Stimulated activated effector memory CD8-positive, alpha-beta T cell treated with anti-CD3 and anti-CD28 coated beads, Interleukin-12 subunit alpha, Interleukin-12 subunit beta, amount 100 ng/mL, for 72 hours (primary cell): ENCODE measurements around the gene RPL37A.

Experiments
- ATAC-seq: fragments of 150-1000 bp; cut with Tn5 transposase; 2 replicates; pipeline ENCODE4 v1.10.0; 2021
- DNase-seq, 2 donors: peaks; one replicate each; pipeline ENCODE4 v3.0.0; 2021 to 2022; ENCODE audit warnings: low spot score in 2 of 2
- H3K27ac Mint-ChIP-seq: one replicate; pipeline ENCODE4 v1.8.0; 2022; ENCODE audit warnings: mild to moderate bottlenecking, mixed read lengths
- H3K36me3 Mint-ChIP-seq: one replicate; pipeline ENCODE4 v1.8.0; 2022; ENCODE audit warnings: mild to moderate bottlenecking, mixed read lengths
- H3K4me1 Mint-ChIP-seq: one replicate; pipeline ENCODE4 v1.8.0; 2022; ENCODE audit warnings: mixed read lengths
- H3K4me3 Mint-ChIP-seq: one replicate; pipeline ENCODE4 v1.8.0; 2022; ENCODE audit warnings: mild to moderate bottlenecking, mixed read lengths
- H3K9me3 Mint-ChIP-seq: one replicate; pipeline ENCODE4 v1.8.0; 2022; ENCODE audit warnings: mixed read lengths

Gene RPL37A

DNA sequence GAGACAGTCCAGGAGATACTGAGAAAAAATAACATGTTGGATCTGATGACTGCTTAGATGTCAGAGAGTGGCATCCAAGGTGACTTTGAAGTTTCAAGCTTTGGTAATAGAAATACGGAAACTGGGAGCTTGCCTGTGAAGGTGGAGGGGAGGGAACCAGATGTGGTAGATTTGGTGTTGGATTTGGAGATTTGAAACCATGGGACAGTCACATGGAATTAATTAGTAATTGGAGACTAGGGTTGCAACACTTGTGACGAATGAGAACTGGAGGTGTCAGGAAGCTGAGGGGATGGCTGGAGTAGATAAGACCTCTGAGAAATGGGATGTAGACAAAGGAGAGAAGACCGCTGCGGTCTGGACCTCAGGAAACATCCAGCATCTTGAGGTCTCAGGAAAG lies 46.7 kb downstream of the RPL37A start:
- DNase-seq (no peak), ATAC-seq (no peak)
- no peak overlapping the region for H3K4me3 Mint-ChIP-seq
- peaks cover under 1% of the 10 kb centered on the region for H3K4me1 Mint-ChIP-seq
- H3K9me3 Mint-ChIP-seq, result no peaks in the 10 kb centered on the region
- no peaks in the 10 kb centered on the region for H3K36me3 Mint-ChIP-seq
- H3K27ac Mint-ChIP-seq, result no peak overlapping the region

- no peak overlapping the region for H3K4me3 Mint-ChIP-seq
- H3K4me1 Mint-ChIP-seq, result no peaks in the 10 kb centered on the region
- no peaks in the 10 kb centered on the region for H3K9me3 Mint-ChIP-seq
- ATAC-seq (no peak), DNase-seq (no peak)
- H3K27ac Mint-ChIP-seq, result no peak overlapping the region
- no peaks in the 10 kb centered on the region for H3K36me3 Mint-ChIP-seq
These were observed 47.6 kb downstream of the RPL37A start for GRCh38 chr2:216546241-216546640.

DNA sequence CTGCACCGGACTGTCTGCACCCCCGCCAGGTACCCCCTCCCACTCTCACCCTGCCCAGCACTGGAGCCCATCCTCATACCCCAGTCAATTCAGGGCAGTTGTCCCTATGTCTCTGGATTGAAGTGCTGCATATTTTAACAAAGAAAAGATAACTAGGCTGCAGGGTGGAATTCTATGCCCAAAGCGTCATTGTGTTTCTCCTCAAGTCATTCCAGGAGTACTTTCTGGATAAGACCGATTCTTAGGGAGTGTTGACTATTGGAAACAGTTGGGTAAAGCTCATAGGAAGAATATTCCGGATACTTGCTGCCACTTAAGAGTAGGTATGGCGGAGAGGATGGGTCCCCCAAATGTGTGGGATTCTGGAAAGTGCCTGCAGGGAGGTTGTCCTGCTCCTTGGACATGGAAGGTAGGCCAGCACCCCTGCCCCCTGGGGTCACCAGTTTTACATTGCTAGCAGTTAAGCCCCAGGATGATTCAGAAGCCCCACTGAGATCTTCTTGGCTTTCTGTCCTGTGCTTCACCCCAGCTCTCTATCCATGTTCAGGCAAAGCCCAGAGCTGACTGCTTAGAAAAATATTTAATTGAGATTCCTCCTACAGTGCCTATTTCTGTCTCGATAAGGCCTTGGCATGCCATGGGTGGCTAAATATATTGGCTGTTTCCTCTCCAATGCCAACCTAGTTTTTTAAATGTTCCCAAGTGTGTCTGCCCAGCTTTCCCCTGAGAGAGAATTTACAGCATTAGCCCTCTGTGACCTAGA lies 48.2 kb downstream of the RPL37A start:
- ATAC-seq, result no peak
- DNase-seq, result no peak

DNA sequence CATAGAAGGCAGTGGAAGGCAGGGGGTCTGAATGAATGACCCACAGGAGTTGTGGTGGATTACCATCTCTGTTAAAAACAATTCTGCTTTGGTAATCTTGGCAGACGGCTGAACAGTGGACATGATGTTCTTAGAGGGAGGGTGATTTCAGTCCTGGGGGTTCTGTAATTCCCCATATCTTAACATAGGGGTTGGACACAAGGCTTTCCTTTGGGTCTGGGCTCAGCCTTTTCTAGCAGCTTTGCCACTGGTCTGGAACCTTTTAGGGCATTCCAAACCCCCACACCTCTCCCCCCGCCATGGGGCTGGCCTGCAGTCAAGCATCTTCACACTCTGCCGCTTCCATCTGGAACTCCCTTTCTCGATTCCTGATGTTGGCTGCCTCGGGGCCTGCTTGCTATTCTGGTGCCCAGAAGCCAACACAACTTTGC lies 50.3 kb downstream of the RPL37A start:
- H3K27ac Mint-ChIP-seq, result no peak overlapping the region
- peaks cover 7% of the 10 kb centered on the region for H3K4me1 Mint-ChIP-seq
- no peaks in the 10 kb centered on the region for H3K36me3 Mint-ChIP-seq
- ATAC-seq (no peak), DNase-seq (no peak)
- H3K4me3 Mint-ChIP-seq, result no peak overlapping the region
- H3K9me3 Mint-ChIP-seq, result no peaks in the 10 kb centered on the region

More for the DNA sequence above, 48.2 kb downstream of the RPL37A start:
- no peak overlapping the region for H3K4me3 Mint-ChIP-seq
- no peaks in the 10 kb centered on the region for H3K4me1 Mint-ChIP-seq
- no peaks in the 10 kb centered on the region for H3K9me3 Mint-ChIP-seq
- H3K27ac Mint-ChIP-seq, result no peak overlapping the region
- no peaks in the 10 kb centered on the region for H3K36me3 Mint-ChIP-seq

- no peak overlapping the region for H3K27ac Mint-ChIP-seq
- H3K4me1 Mint-ChIP-seq, result peaks cover 18% of the 10 kb centered on the region
These were observed 51.5 kb downstream of the RPL37A start for GRCh38 chr2:216549926-216550690.

GRCh38 chr2:216551234-216552068 lies 52.8 kb downstream of the RPL37A start:
- H3K4me3 Mint-ChIP-seq, result no peak overlapping the region
- no peaks in the 10 kb centered on the region for H3K9me3 Mint-ChIP-seq
- DNase-seq, result no peak
- H3K36me3 Mint-ChIP-seq, result no peaks in the 10 kb centered on the region
- no peak for ATAC-seq
- no peak overlapping the region for H3K27ac Mint-ChIP-seq
- H3K4me1 Mint-ChIP-seq, result peaks cover 28% of the 10 kb centered on the region

More at GRCh38 chr2:216549926-216550690, 51.5 kb downstream of the RPL37A start:
- Mint-ChIP-seq H3K4me3 (no peak overlapping the region), H3K36me3 (no peaks in the 10 kb centered on the region), H3K9me3 (no peaks in the 10 kb centered on the region)
- ATAC-seq (no peak), DNase-seq (no peak)

DNA sequence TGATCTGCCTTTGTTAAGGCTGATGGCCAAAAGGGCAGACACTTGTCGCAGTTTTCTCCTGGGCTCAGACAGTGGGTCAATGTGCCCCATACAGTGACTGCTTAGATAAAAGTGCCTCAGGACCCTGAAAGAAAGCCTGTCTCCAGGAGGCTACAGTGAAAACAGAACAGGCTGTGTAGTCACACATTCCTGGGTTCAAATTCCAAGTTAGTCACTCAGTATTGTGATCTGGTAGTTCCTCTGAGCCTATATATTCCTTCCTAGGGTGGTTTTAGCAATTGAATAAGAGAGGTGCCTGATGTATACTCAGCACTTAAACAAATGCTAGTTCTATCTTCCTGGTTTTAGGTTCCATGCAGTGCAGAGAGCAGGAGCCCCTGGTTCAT lies 54.4 kb downstream of the RPL37A start:
- Mint-ChIP-seq H3K4me1 (peaks cover 28% of the 10 kb centered on the region), H3K36me3 (no peaks in the 10 kb centered on the region), H3K9me3 (no peaks in the 10 kb centered on the region), H3K27ac (no peak overlapping the region), H3K4me3 (no peak overlapping the region)
- DNase-seq (no peak), ATAC-seq (no peak)
